ENCODE measurements around the gene ANLN. TPM values are rescaled to one million over a fixed set of nuclear protein-coding genes. Genes with fewer than 3 reads are reported as not detected.

Gene ANLN
- total RNA-seq, 1 experiment from 2014 or later, result 78.9 TPM

DNA sequence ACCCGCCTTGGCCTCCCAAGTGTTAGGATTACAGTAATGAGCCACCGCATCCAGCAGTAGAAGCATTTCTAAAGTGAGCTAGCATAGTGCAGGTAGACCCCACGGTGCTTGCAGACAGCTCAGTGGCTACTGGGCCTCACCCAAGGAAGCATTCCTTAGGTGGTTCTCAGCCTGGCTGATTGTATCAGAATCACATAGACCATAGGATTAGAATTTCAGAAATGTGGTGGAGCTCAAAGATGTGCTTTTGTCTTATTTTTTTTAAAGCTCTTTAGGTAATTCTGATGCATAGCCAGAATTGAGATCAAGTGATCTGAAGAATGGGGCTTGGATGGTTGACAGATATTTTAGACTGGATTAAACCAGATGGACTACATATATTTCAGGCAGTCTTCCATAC is 10.9 kb downstream of the ANLN start:
- Histone ChIP-seq H2BK15ac (ENCODE audit: low read depth, low read length) (no peak overlapping the region), H4K91ac (ENCODE audit: insufficient read length, low read depth, low read length) (no peak overlapping the region), H3K27me3 (ENCODE audit: insufficient read depth, low read length) (no peaks in the 10 kb centered on the region), H3K27ac (ENCODE audit: insufficient read length, low read depth, low read length) (no peak overlapping the region), H2AK5ac (ENCODE audit: insufficient read length, low read length) (no peak overlapping the region), H3K4me1 (ENCODE audit: insufficient read depth, low read length) (no peaks in the 10 kb centered on the region), H3K4ac (ENCODE audit: low read depth, low read length) (no peak overlapping the region), H3K4me2 (ENCODE audit: insufficient read depth, insufficient read length, low read length) (no peak overlapping the region), H3K9me3 (ENCODE audit: control insufficient read depth, low read depth, low read length) (no peaks in the 10 kb centered on the region), H2AFZ (ENCODE audit: low read length) (no peak overlapping the region), H3K56ac (ENCODE audit: insufficient read length, low read depth, low read length) (no peak overlapping the region), H3K23me2 (ENCODE audit: insufficient read length, low read depth, low read length, poor library complexity, severe bottlenecking) (no peaks in the 10 kb centered on the region), H2BK5ac (ENCODE audit: insufficient read length, low read length) (no peak overlapping the region), H3T11ph (ENCODE audit: low read length) (no peak overlapping the region), H3K79me1 (ENCODE audit: insufficient read depth, low read depth, low read length, poor library complexity, severe bottlenecking) (no peaks in the 10 kb centered on the region), H3K9ac (ENCODE audit: extremely low read depth, insufficient read length, low read length) (no peak overlapping the region), H2BK20ac (ENCODE audit: low read depth, low read length, poor library complexity, severe bottlenecking) (no peak overlapping the region), H4K20me1 (ENCODE audit: control insufficient read depth, insufficient read depth, insufficient read length) (no peaks in the 10 kb centered on the region), H3K18ac (ENCODE audit: insufficient read length, low read depth, low read length) (no peak overlapping the region), H4K5ac (ENCODE audit: insufficient read length, low read depth, low read length) (no peak overlapping the region), H2BK12ac (ENCODE audit: insufficient read length, low read depth, low read length) (no peak overlapping the region), H2BK120ac (ENCODE audit: low read depth, low read length, poor library complexity, severe bottlenecking) (no peak overlapping the region), H3K14ac (ENCODE audit: insufficient read depth, low read length) (no peak overlapping the region), H3K23ac (ENCODE audit: insufficient read length, low read depth, low read length) (no peak overlapping the region), H4K8ac (replicated peaks; ENCODE audit: insufficient read length, low read depth, low read length) (no peak overlapping the region), H3K79me2 (ENCODE audit: insufficient read depth, low read length) (0 out of 2 replicates have a peak, but pooled peaks cover under 1% of the 10 kb centered on the region)
- Mint-ChIP-seq H3K9me3 (peaks cover 0 to 1% of the 10 kb centered on the region in 2 experiments; a peak in 4 of 5 replicates), H3K4me1 (peaks cover 5 to 6% of the 10 kb centered on the region in 2 experiments), H3K27me3 (ENCODE audit: low read depth) (no peaks in the 10 kb centered on the region), H3K27ac (no peak overlapping the region; a peak in 1 of 7 replicates), H3K36me3 (ENCODE audit: insufficient read depth in 1 of 3, low read depth in 3 of 3) (peaks cover 50 to 81% (median 71%) of the 10 kb centered on the region in 3 experiments), H3K4me3 (no peak overlapping the region)
- WGBS (ENCODE audit: extremely low coverage, insufficient read length, low lambda C conversion rate), result no CpG with 5 or more reads among the region's 3 CpGs
- TF ChIP-seq, protein P1, sequence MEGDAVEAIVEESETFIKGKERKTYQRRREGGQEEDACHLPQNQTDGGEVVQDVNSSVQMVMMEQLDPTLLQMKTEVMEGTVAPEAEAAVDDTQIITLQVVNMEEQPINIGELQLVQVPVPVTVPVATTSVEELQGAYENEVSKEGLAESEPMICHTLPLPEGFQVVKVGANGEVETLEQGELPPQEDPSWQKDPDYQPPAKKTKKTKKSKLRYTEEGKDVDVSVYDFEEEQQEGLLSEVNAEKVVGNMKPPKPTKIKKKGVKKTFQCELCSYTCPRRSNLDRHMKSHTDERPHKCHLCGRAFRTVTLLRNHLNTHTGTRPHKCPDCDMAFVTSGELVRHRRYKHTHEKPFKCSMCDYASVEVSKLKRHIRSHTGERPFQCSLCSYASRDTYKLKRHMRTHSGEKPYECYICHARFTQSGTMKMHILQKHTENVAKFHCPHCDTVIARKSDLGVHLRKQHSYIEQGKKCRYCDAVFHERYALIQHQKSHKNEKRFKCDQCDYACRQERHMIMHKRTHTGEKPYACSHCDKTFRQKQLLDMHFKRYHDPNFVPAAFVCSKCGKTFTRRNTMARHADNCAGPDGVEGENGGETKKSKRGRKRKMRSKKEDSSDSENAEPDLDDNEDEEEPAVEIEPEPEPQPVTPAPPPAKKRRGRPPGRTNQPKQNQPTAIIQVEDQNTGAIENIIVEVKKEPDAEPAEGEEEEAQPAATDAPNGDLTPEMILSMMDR (conservative IDR thresholded peaks at IDR 0.05), result no peak
- no peak for DNase-seq

Data from H9 (cell line).